Measurements from ENCODE around the gene PDE1C.

- TF ChIP-seq EZH2 (IDR thresholded peaks at IDR 0.05; ENCODE audit: low read length, unreplicated experiment): no peak
- no peak for TF ChIP-seq CTCF (conservative IDR thresholded peaks at IDR 0.05; ENCODE audit: low read depth, low read length)
Measured at GRCh38 chr7:32088451-32088881, 18.3 kb upstream of the PDE1C start.
